SK-N-SH (cell line): ENCODE measurements around the gene KRTAP10-1. TPM values are rescaled to one million over a fixed set of nuclear protein-coding genes. Genes with fewer than 3 reads are reported as not detected.

ENCODE experiments used
- CTCF ChIA-PET: fragments of 300-600, 350-600 bp; formaldehyde crosslinking; extraction: SDS; loops from one replicate; lab custom pipeline; 2021; lab: Yijun Ruan, JAX
- POLR2A ChIA-PET: fragments of 350-600 bp; sonication (Branson Sonifier 250); formaldehyde crosslinking; extraction: SDS; loops from one replicate; lab custom pipeline; 2020; ENCODE audit warnings: antibody characterized with exemption, inconsistent platforms; lab: Yijun Ruan, JAX
- DNase-seq: peaks from one replicate; pipeline ENCODE4 v3.0.0; 2012
- H2AFZ ChIP-seq: fragments of 200-600 bp; sonication (generic); 2 replicates; pipeline ENCODE4 v1.8.1; 2016; ENCODE audit warnings: antibody characterized with exemption, mild to moderate bottlenecking, low read depth
- H3F3A ChIP-seq: fragments of 200-600 bp; sonication (generic); replicated peaks from 2 replicates; pipeline ENCODE3; 2016; ENCODE audit warnings: antibody characterized with exemption, mild to moderate bottlenecking; ENCODE audit not compliant: insufficient read depth
- H3K27ac ChIP-seq, 2 experiments: fragments of 200-500 bp in 1 of 2; fragments of 200-600 bp in 1 of 2; sonication (Bioruptor generic) in 1 of 2; sonication (generic), shearing (Covaris generic) in 1 of 2; 2 replicates each; pipeline versions ENCODE4 v1.5.1 to v1.6.1; 2014 to 2016; ENCODE audit warnings: low read depth in 2 of 2, inconsistent platforms in 1 of 2, low read length in 1 of 2, mild to moderate bottlenecking in 1 of 2, mixed read lengths in 1 of 2
- H3K27me3 ChIP-seq: fragments of 200-600 bp; sonication (generic), shearing (Covaris generic); 2 replicates; pipeline ENCODE4 v1.6.1; 2016; ENCODE audit warnings: mixed run types; ENCODE audit not compliant: insufficient read depth
- H3K36me3 ChIP-seq, 2 experiments: fragments of 200-500 bp in 1 of 2; fragments of 200-600 bp in 1 of 2; sonication (Bioruptor generic) in 1 of 2; sonication (generic) in 1 of 2; replicated peaks in 1 of 2; 2 replicates each; pipeline versions ENCODE3 to v1.5.1; 2014 to 2016; ENCODE audit warnings: low read length in 1 of 2, mild to moderate bottlenecking in 1 of 2; ENCODE audit not compliant: insufficient read depth in 2 of 2, control insufficient read depth in 1 of 2
- H3K4me1 ChIP-seq, 2 experiments: fragments of 200-500 bp in 1 of 2; fragments of 200-600 bp in 1 of 2; sonication (Bioruptor generic) in 1 of 2; sonication (generic), shearing (Covaris generic) in 1 of 2; 2 replicates each; pipeline versions ENCODE4 v1.5.1 to v1.6.1; 2014 to 2016; ENCODE audit warnings: low read depth in 1 of 2, low read length in 1 of 2, mixed run types in 1 of 2; ENCODE audit not compliant: insufficient read depth in 2 of 2, control insufficient read depth in 1 of 2
- H3K4me2 ChIP-seq: fragments of 200-600 bp; sonication (generic), shearing (Covaris generic); 2 replicates; pipeline ENCODE4 v1.6.1; 2017; ENCODE audit warnings: mixed run types
- H3K4me3 ChIP-seq, 2 experiments: fragments of 200-500 bp in 1 of 2; fragments of 200-600 bp in 1 of 2; sonication (Bioruptor generic) in 1 of 2; sonication (generic), shearing (Covaris generic) in 1 of 2; 2 replicates each; pipeline versions ENCODE4 v1.5.1 to v1.8.1; 2014 to 2016; ENCODE audit warnings: low read depth in 2 of 2, inconsistent platforms in 1 of 2, low read length in 1 of 2, mild to moderate bottlenecking in 1 of 2, mixed read lengths in 1 of 2, moderate library complexity in 1 of 2
- H3K79me2 ChIP-seq: fragments of 200-600 bp; sonication (generic); 2 replicates; pipeline ENCODE4 v1.8.1; 2017; ENCODE audit warnings: mild to moderate bottlenecking; ENCODE audit not compliant: insufficient read depth
- H3K9ac ChIP-seq: fragments of 200-600 bp; sonication (generic); 2 replicates; pipeline ENCODE4 v1.6.1; 2017; ENCODE audit warnings: mixed run types
- H3K9me2 ChIP-seq: fragments of 200-600 bp; sonication (generic); 2 replicates; pipeline ENCODE4 v1.6.1; 2017; ENCODE audit warnings: mixed run types
- H3K9me3 ChIP-seq: fragments of 200-600 bp; sonication (generic); 2 replicates; pipeline ENCODE4 v1.6.1; 2017; ENCODE audit warnings: mixed run types, mild to moderate bottlenecking, moderate library complexity
- H4K20me1 ChIP-seq: fragments of 200-600 bp; sonication (generic); 2 replicates; pipeline ENCODE4 v1.6.1; 2017; ENCODE audit warnings: mild to moderate bottlenecking, mixed run types; ENCODE audit not compliant: insufficient read depth
- CTCF ChIP-seq: fragments of 200-600 bp; sonication (generic); IDR thresholded peaks from 2 replicates; pipeline ENCODE4 v1.6.1; 2017; ENCODE audit warnings: antibody characterized with exemption, mild to moderate bottlenecking, moderate library complexity
- ELF1 ChIP-seq: IDR thresholded peaks from 2 replicates; pipeline ENCODE4 v1.4.0; 2012
- EP300 ChIP-seq, 2 experiments: IDR thresholded peaks; 2 replicates each; pipeline versions ENCODE4 v1.4.0 to v1.6.1; 2012; ENCODE audit warnings: borderline replicate concordance in 1 of 2, low read depth in 1 of 2, low read length in 1 of 2
- MAX ChIP-seq: IDR thresholded peaks from 2 replicates; pipeline ENCODE4 v1.4.0; 2012; ENCODE audit warnings: low read depth
- MXI1 ChIP-seq: IDR thresholded peaks from 2 replicates; pipeline ENCODE4 v1.6.1; 2012; ENCODE audit warnings: mild to moderate bottlenecking, low read depth, low read length, improper control_type of control experiment
- RCOR1 ChIP-seq: fragments of 150-350 bp; IDR thresholded peaks from 2 replicates; pipeline ENCODE4 v1.6.1; 2017; ENCODE audit warnings: antibody characterized with exemption, low read length
- RFX5 ChIP-seq: IDR thresholded peaks from 2 replicates; pipeline ENCODE4 v1.6.1; 2012; ENCODE audit warnings: mild to moderate bottlenecking, improper control_type of control experiment, low read length
- RXRA ChIP-seq: IDR thresholded peaks from 2 replicates; pipeline ENCODE4 v1.4.0; 2012; ENCODE audit warnings: low read depth, mild to moderate bottlenecking, borderline replicate concordance
- SIN3A ChIP-seq: IDR thresholded peaks from 2 replicates; pipeline ENCODE4 v1.6.1; 2012; ENCODE audit warnings: low read depth, mild to moderate bottlenecking, low read length, moderate library complexity, borderline replicate concordance
- TAF1 ChIP-seq: IDR thresholded peaks from 2 replicates; pipeline ENCODE4 v1.6.1; 2012; ENCODE audit warnings: low read depth, mild to moderate bottlenecking, low read length, moderate library complexity, borderline replicate concordance
- TCF12 ChIP-seq: IDR thresholded peaks from 2 replicates; pipeline ENCODE4 v1.4.0; 2012
- TEAD4 ChIP-seq: IDR thresholded peaks from 2 replicates; pipeline ENCODE4 v1.4.0; 2012; ENCODE audit warnings: mild to moderate bottlenecking, borderline replicate concordance; ENCODE audit not compliant: insufficient read depth
- YY1 ChIP-seq: IDR thresholded peaks from 2 replicates; pipeline ENCODE4 v1.4.0; 2012; ENCODE audit warnings: low read depth, mild to moderate bottlenecking
- WGBS: methylation state at CpG from one replicate; pipeline ENCODE4 v1.1.6; 2017; ENCODE audit warnings: low lambda C conversion rate; 5-methylcytosine and 5-hydroxymethylcytosine counted together
- polyA plus RNA-seq, 3 experiments: library from polyadenylated mRNA; depleted of rRNA; stranded (reverse); fragments of >200 nt; gene quantifications; 2 replicates each; pipeline ENCODE4 v1.2.3, GENCODE V29; 2012
- TF ChIP-seq, protein P1 (sequence below): fragments of 150-350 bp; IDR thresholded peaks from 2 replicates; pipeline ENCODE4 v1.6.1; 2017; ENCODE audit warnings: antibody characterized with exemption, low read length, low read depth, borderline replicate concordance
- TF ChIP-seq, protein P2 (sequence below): fragments of 150-350 bp; IDR thresholded peaks from 2 replicates; pipeline ENCODE4 v1.6.1; 2016; ENCODE audit warnings: mild to moderate bottlenecking, low read depth, low read length

KRTAP10-1 gene
- polyA plus RNA-seq, 1 of the 3 experiments (the other 2 are of a cell fraction) = not detected

- peak; percentile 97 for TF ChIP-seq MXI1
- peak; percentile 54 for TF ChIP-seq RCOR1
- TF ChIP-seq YY1 = no peak
- TF ChIP-seq RFX5 = no peak
- no peak for TF ChIP-seq ELF1
- peak; percentile 84 for TF ChIP-seq MAX
- TF ChIP-seq, protein P1, sequence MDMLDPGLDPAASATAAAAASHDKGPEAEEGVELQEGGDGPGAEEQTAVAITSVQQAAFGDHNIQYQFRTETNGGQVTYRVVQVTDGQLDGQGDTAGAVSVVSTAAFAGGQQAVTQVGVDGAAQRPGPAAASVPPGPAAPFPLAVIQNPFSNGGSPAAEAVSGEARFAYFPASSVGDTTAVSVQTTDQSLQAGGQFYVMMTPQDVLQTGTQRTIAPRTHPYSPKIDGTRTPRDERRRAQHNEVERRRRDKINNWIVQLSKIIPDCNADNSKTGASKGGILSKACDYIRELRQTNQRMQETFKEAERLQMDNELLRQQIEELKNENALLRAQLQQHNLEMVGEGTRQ = peak; percentile 99
- TF ChIP-seq SIN3A = 0 out of 2 replicates have a peak, but pooled peaks have one; percentile 50
- no peak for TF ChIP-seq RXRA
- TF ChIP-seq, protein P2, sequence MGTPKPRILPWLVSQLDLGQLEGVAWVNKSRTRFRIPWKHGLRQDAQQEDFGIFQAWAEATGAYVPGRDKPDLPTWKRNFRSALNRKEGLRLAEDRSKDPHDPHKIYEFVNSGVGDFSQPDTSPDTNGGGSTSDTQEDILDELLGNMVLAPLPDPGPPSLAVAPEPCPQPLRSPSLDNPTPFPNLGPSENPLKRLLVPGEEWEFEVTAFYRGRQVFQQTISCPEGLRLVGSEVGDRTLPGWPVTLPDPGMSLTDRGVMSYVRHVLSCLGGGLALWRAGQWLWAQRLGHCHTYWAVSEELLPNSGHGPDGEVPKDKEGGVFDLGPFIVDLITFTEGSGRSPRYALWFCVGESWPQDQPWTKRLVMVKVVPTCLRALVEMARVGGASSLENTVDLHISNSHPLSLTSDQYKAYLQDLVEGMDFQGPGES = peak; percentile 77
- no peak for TF ChIP-seq CTCF
- peak; percentile 34; the same call in 1 of the 2 replicates for TF ChIP-seq TAF1
- TF ChIP-seq TEAD4 = no peak
- no peak for TF ChIP-seq EP300 (IDR thresholded peaks at IDR 0.05; ENCODE audit: borderline replicate concordance in 1 of 2, low read depth in 1 of 2, low read length in 1 of 2)
Observed at GRCh38 chr21:44517175-44517899, 22.7 kb downstream of the KRTAP10-1 start (continued).

- POLR2A ChIA-PET = no interaction called here
- H3K9me3 ChIP-seq = no peaks in the 10 kb centered on the region
- H2AFZ ChIP-seq = peak overlapping the region; percentile 62; the same call in 1 of the 2 replicates
- no peaks in the 10 kb centered on the region for H3K9me2 ChIP-seq
- H3K79me2 ChIP-seq = peaks cover 11% of the 10 kb centered on the region; the same call in 1 of the 2 replicates
- CTCF ChIA-PET = no interaction called here
- no peaks in the 10 kb centered on the region for H4K20me1 ChIP-seq
- no peaks in the 10 kb centered on the region for H3K27me3 ChIP-seq
- no peaks in the 10 kb centered on the region for H3K36me3 ChIP-seq
- peak overlapping the region in 1 of 2 experiments; percentile 6; a peak in 1 of 4 replicates for H3K27ac ChIP-seq
- H3K9ac ChIP-seq = no peak overlapping the region
- no peaks in the 10 kb centered on the region for H3F3A ChIP-seq
- peak overlapping the region; percentile 60 to 86 for H3K4me3 ChIP-seq
- TF ChIP-seq YY1 (no peak), TCF12 (no peak), ELF1 (no peak)
- H3K4me1 ChIP-seq = peaks cover 0 to 18% of the 10 kb centered on the region in 2 experiments; a peak in 1 of 4 replicates
- no peak for DNase-seq
- peak overlapping the region; percentile 74 for H3K4me2 ChIP-seq
- 53% methylated on average over 10 of the region's 10 CpGs for WGBS
Observed at GRCh38 chr21:44516828-44517174, 23.2 kb downstream of the KRTAP10-1 start.
